ENCODE measurements around the gene UCHL5. TPM values are rescaled to one million over a fixed set of nuclear protein-coding genes. Genes with fewer than 3 reads are reported as not detected.

Gene UCHL5
- total RNA-seq, 1 donor, result 34.4 TPM

GRCh38 chr1:192978195-192978710, 80.9 kb downstream of the UCHL5 start:
- H3K79me2 ChIP-seq (ENCODE audit: insufficient read depth, low read length), result no peaks in the 10 kb centered on the region
- TF ChIP-seq CTCF (IDR thresholded peaks at IDR 0.05; ENCODE audit: extremely low read depth, low read depth, low read length), result no peak
- H3K4me2 ChIP-seq (ENCODE audit: insufficient read depth, low read length), result no peak overlapping the region
- no peaks in the 10 kb centered on the region for H3K27me3 ChIP-seq (ENCODE audit: insufficient read depth, low read length)
- H3K36me3 ChIP-seq (ENCODE audit: insufficient read depth, low read length), result no peaks in the 10 kb centered on the region
- no peaks in the 10 kb centered on the region for H3K9me3 ChIP-seq (ENCODE audit: low read depth, low read length)
- DNase-seq (ENCODE audit: insufficient read length, low spot score, missing footprints), result no peak
- H4K20me1 ChIP-seq (ENCODE audit: insufficient read depth, low read length), result no peaks in the 10 kb centered on the region
- H3K4me1 ChIP-seq (ENCODE audit: insufficient read depth, low read length), result peaks cover 6% of the 10 kb centered on the region
- H2AFZ ChIP-seq (ENCODE audit: low read length), result no peak overlapping the region
- no peak overlapping the region for H3K4me3 ChIP-seq (ENCODE audit: insufficient read depth, low read length)
- no peak overlapping the region for H3K27ac ChIP-seq (ENCODE audit: low read depth, low read length)

GRCh38 chr1:192977089-192977706, 82.0 kb downstream of the UCHL5 start:
- no peak for TF ChIP-seq CTCF (IDR thresholded peaks at IDR 0.05; ENCODE audit: extremely low read depth, low read depth, low read length)
- no peaks in the 10 kb centered on the region for H3K36me3 ChIP-seq (ENCODE audit: insufficient read depth, low read length)
- no peaks in the 10 kb centered on the region for H3K27me3 ChIP-seq (ENCODE audit: insufficient read depth, low read length)
- H4K20me1 ChIP-seq (ENCODE audit: insufficient read depth, low read length), result no peaks in the 10 kb centered on the region
- H2AFZ ChIP-seq (ENCODE audit: low read length), result no peak overlapping the region
- H3K4me2 ChIP-seq (ENCODE audit: insufficient read depth, low read length), result no peak overlapping the region
- no peak overlapping the region for H3K27ac ChIP-seq (ENCODE audit: low read depth, low read length)
- no peaks in the 10 kb centered on the region for H3K79me2 ChIP-seq (ENCODE audit: insufficient read depth, low read length)
- H3K4me3 ChIP-seq (ENCODE audit: insufficient read depth, low read length), result no peak overlapping the region
- H3K9me3 ChIP-seq (ENCODE audit: low read depth, low read length), result no peaks in the 10 kb centered on the region
- peaks cover 9% of the 10 kb centered on the region for H3K4me1 ChIP-seq (ENCODE audit: insufficient read depth, low read length)
- DNase-seq (ENCODE audit: insufficient read length, low spot score, missing footprints), result no peak

- no peak overlapping the region for H3K4me3 ChIP-seq (ENCODE audit: insufficient read depth, low read length)
- H3K4me2 ChIP-seq (ENCODE audit: insufficient read depth, low read length), result no peak overlapping the region
- no peak for DNase-seq (ENCODE audit: insufficient read length, low spot score, missing footprints)
- TF ChIP-seq CTCF (IDR thresholded peaks at IDR 0.05; ENCODE audit: extremely low read depth, low read depth, low read length), result no peak
- no peak overlapping the region for H3K27ac ChIP-seq (ENCODE audit: low read depth, low read length)
- H3K9me3 ChIP-seq (ENCODE audit: low read depth, low read length), result no peaks in the 10 kb centered on the region
- H3K79me2 ChIP-seq (ENCODE audit: insufficient read depth, low read length), result no peaks in the 10 kb centered on the region
- H3K27me3 ChIP-seq (ENCODE audit: insufficient read depth, low read length), result no peaks in the 10 kb centered on the region
- H2AFZ ChIP-seq (ENCODE audit: low read length), result no peak overlapping the region
- no peaks in the 10 kb centered on the region for H4K20me1 ChIP-seq (ENCODE audit: insufficient read depth, low read length)
- peaks cover 9% of the 10 kb centered on the region for H3K4me1 ChIP-seq (ENCODE audit: insufficient read depth, low read length)
- H3K36me3 ChIP-seq (ENCODE audit: insufficient read depth, low read length), result no peaks in the 10 kb centered on the region
Observed at GRCh38 chr1:192976576-192976975, 82.6 kb downstream of the UCHL5 start.

- Histone ChIP-seq H3K4me3 (ENCODE audit: insufficient read depth, low read length) (no peak overlapping the region), H3K27ac (ENCODE audit: low read depth, low read length) (no peak overlapping the region), H2AFZ (ENCODE audit: low read length) (no peak overlapping the region), H3K4me1 (ENCODE audit: insufficient read depth, low read length) (peaks cover 11% of the 10 kb centered on the region), H4K20me1 (ENCODE audit: insufficient read depth, low read length) (no peaks in the 10 kb centered on the region), H3K79me2 (ENCODE audit: insufficient read depth, low read length) (no peaks in the 10 kb centered on the region), H3K4me2 (ENCODE audit: insufficient read depth, low read length) (no peak overlapping the region), H3K27me3 (ENCODE audit: insufficient read depth, low read length) (no peaks in the 10 kb centered on the region), H3K36me3 (ENCODE audit: insufficient read depth, low read length) (no peaks in the 10 kb centered on the region), H3K9me3 (ENCODE audit: low read depth, low read length) (no peaks in the 10 kb centered on the region)
- no peak for TF ChIP-seq CTCF (IDR thresholded peaks at IDR 0.05; ENCODE audit: extremely low read depth, low read depth, low read length)
- no peak for DNase-seq (ENCODE audit: insufficient read length, low spot score, missing footprints)
Observed at GRCh38 chr1:192974701-192975100, 84.5 kb downstream of the UCHL5 start.

Measured in osteoblast (primary cell).